Measurements from ENCODE around the gene MRM2.

The MRM2 gene

DNA sequence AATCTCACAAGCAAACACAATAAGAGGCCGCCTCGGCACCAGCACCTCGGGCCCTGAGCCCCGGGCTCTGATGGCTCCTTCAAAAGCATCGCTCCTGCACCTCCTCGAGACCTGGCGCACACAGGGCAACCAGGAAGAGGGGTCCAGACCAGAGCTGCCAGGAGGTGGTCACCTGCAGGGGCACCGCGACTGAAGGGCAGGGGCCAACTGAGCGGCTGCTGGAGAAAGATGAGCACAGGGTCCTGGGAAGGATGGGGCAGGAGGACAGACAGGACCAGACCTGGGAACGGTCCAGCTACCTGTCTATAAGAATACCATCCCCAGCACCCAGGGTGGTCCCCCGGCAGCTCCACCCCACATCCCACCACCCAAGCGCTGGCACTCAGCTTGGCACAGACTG lies 30.1 kb downstream of the MRM2 start:
- TF ChIP-seq ZNF138 (tag by site-specific recombination; IDR thresholded peaks at IDR 0.05; ENCODE audit: borderline replicate concordance): no peak
- TF ChIP-seq, protein P1, sequence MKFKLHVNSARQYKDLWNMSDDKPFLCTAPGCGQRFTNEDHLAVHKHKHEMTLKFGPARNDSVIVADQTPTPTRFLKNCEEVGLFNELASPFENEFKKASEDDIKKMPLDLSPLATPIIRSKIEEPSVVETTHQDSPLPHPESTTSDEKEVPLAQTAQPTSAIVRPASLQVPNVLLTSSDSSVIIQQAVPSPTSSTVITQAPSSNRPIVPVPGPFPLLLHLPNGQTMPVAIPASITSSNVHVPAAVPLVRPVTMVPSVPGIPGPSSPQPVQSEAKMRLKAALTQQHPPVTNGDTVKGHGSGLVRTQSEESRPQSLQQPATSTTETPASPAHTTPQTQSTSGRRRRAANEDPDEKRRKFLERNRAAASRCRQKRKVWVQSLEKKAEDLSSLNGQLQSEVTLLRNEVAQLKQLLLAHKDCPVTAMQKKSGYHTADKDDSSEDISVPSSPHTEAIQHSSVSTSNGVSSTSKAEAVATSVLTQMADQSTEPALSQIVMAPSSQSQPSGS (tag by site-specific recombination; IDR thresholded peaks at IDR 0.05; ENCODE audit: low read depth): no peak
- TF ChIP-seq, protein P2, sequence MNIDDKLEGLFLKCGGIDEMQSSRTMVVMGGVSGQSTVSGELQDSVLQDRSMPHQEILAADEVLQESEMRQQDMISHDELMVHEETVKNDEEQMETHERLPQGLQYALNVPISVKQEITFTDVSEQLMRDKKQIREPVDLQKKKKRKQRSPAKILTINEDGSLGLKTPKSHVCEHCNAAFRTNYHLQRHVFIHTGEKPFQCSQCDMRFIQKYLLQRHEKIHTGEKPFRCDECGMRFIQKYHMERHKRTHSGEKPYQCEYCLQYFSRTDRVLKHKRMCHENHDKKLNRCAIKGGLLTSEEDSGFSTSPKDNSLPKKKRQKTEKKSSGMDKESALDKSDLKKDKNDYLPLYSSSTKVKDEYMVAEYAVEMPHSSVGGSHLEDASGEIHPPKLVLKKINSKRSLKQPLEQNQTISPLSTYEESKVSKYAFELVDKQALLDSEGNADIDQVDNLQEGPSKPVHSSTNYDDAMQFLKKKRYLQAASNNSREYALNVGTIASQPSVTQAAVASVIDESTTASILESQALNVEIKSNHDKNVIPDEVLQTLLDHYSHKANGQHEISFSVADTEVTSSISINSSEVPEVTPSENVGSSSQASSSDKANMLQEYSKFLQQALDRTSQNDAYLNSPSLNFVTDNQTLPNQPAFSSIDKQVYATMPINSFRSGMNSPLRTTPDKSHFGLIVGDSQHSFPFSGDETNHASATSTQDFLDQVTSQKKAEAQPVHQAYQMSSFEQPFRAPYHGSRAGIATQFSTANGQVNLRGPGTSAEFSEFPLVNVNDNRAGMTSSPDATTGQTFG (tag by site-specific recombination; IDR thresholded peaks at IDR 0.05; ENCODE audit: borderline replicate concordance): no peak
- TF ChIP-seq, protein P3, sequence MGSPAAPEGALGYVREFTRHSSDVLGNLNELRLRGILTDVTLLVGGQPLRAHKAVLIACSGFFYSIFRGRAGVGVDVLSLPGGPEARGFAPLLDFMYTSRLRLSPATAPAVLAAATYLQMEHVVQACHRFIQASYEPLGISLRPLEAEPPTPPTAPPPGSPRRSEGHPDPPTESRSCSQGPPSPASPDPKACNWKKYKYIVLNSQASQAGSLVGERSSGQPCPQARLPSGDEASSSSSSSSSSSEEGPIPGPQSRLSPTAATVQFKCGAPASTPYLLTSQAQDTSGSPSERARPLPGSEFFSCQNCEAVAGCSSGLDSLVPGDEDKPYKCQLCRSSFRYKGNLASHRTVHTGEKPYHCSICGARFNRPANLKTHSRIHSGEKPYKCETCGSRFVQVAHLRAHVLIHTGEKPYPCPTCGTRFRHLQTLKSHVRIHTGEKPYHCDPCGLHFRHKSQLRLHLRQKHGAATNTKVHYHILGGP (tag by site-specific recombination; IDR thresholded peaks at IDR 0.05): no peak
- peaks cover 7 to 89% of the 10 kb centered on the region in 2 experiments; a peak in 2 of 3 replicates for H3K36me3 ChIP-seq (ENCODE audit: control insufficient read depth in 2 of 2, insufficient read depth in 1 of 2, low read length in 2 of 2)

DNA sequence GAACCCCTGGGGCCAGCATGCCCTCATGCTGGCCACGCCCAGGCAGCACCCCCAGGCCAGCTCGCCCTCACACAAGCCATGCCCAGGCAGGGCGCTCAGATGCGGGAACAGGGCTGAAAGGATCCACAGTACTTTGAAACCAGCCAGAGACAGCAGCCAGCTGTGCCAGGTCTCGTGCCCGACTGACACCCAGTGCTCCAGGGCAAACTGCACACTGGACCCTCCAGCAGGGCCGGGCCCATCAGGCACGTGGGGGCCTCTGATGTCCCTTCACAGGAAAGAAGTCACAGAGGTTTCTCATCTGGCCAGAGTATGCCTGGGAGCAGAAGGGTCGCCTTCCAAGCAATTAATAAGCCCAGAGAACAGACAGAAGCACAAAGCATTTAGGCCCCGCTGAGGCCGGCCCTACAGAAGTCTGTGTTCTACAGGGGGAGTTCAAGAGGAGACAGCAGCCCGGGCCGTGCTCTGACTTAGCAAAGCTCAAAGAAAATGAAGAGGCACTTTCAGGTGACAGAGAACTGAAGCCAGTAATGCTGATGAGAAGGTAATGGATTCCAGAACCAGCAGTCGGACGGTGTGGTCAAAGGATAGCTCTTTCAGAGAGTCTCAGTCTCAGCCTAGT lies 30.6 kb downstream of the MRM2 start:
- Histone ChIP-seq H3K4me3 (ENCODE audit: low read depth, low read length) (no peak overlapping the region), H3K4me1 (ENCODE audit: control insufficient read depth, insufficient read depth, low read length) (no peaks in the 10 kb centered on the region), H3K27ac (ENCODE audit: extremely low read depth, low read depth, low read length) (no peak overlapping the region), H3K9me3 (ENCODE audit: control insufficient read depth, insufficient read depth, low read depth, low read length) (no peaks in the 10 kb centered on the region), H3K36me3 (ENCODE audit: control insufficient read depth in 2 of 2, insufficient read depth in 1 of 2, low read length in 2 of 2) (peaks cover 7 to 86% of the 10 kb centered on the region in 2 experiments; a peak in 2 of 3 replicates)
- ChIA-PET CTCF (interaction anchor here (1.1 kb wide), 1 partner anchor 17 kb away, joined by 3 read pairs; no protein-coding TSS in a partner anchor), POLR2A (no interaction called here)
- no peak for TF ChIP-seq ZNF561 (tag by site-specific recombination; IDR thresholded peaks at IDR 0.05; ENCODE audit: borderline replicate concordance)
- TF ChIP-seq ZNF585B (tag by site-specific recombination; IDR thresholded peaks at IDR 0.05): no peak
- TF ChIP-seq ZNF239 (tag by site-specific recombination; IDR thresholded peaks at IDR 0.05): no peak
- TF ChIP-seq SETDB1 (IDR thresholded peaks at IDR 0.05; ENCODE audit: insufficient read length, low read length): no peak
- TF ChIP-seq, protein P4, sequence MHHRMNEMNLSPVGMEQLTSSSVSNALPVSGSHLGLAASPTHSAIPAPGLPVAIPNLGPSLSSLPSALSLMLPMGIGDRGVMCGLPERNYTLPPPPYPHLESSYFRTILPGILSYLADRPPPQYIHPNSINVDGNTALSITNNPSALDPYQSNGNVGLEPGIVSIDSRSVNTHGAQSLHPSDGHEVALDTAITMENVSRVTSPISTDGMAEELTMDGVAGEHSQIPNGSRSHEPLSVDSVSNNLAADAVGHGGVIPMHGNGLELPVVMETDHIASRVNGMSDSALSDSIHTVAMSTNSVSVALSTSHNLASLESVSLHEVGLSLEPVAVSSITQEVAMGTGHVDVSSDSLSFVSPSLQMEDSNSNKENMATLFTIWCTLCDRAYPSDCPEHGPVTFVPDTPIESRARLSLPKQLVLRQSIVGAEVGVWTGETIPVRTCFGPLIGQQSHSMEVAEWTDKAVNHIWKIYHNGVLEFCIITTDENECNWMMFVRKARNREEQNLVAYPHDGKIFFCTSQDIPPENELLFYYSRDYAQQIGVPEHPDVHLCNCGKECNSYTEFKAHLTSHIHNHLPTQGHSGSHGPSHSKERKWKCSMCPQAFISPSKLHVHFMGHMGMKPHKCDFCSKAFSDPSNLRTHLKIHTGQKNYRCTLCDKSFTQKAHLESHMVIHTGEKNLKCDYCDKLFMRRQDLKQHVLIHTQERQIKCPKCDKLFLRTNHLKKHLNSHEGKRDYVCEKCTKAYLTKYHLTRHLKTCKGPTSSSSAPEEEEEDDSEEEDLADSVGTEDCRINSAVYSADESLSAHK (tag by site-specific recombination; IDR thresholded peaks at IDR 0.05): no peak
- TF ChIP-seq FEZF1 (tag by site-specific recombination; IDR thresholded peaks at IDR 0.05): no peak
- TF ChIP-seq WT1 (tag by site-specific recombination; IDR thresholded peaks at IDR 0.05): no peak
- TF ChIP-seq ZNF610 (tag by site-specific recombination; IDR thresholded peaks at IDR 0.05; ENCODE audit: borderline replicate concordance): no peak

More for the DNA sequence above, 30.1 kb downstream of the MRM2 start:
- Histone ChIP-seq H3K4me1 (ENCODE audit: control insufficient read depth, insufficient read depth, low read length) (no peaks in the 10 kb centered on the region), H3K9me3 (ENCODE audit: control insufficient read depth, insufficient read depth, low read depth, low read length) (no peaks in the 10 kb centered on the region), H3K27ac (ENCODE audit: extremely low read depth, low read depth, low read length) (no peak overlapping the region), H3K4me3 (ENCODE audit: low read depth, low read length) (no peak overlapping the region)
- ChIA-PET CTCF (interaction anchor here (1.1 kb wide), 1 partner anchor 17 kb away, joined by 3 read pairs; no protein-coding TSS in a partner anchor), POLR2A (no interaction called here)
